Measurements from ENCODE around the gene PSAP. TPM values are rescaled to one million over a fixed set of nuclear protein-coding genes. Genes with fewer than 3 reads are reported as not detected.

The PSAP gene
- total RNA-seq, 1 donor from 2014 or later, result 108 TPM

DNA sequence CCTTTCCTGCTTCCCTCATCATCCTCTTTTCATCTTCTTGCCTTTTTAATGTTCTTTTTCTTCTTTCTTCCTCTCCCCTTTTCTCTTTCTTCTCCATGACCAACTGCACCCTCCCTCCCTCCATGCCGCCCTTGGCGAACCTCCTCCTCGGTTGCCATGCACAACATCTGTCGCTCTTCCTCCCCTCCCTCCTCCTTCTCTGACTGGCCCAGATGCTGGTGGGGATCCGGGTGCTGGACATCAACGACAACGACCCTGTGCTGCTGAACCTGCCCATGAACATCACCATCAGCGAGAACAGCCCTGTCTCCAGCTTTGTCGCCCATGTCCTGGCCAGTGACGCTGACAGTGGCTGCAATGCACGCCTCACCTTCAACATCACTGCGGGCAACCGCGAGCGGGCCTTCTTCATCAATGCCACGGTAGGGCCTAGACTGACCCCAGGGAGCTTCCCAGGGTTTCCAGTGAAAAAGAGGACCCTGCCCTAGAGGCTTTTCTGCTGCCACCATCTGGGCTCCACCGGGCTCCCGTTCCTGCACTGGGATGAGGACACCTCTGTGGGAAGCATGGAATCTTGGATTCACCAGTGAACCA is 66.3 kb downstream of the PSAP start:
- no peak for DNase-seq (ENCODE audit: low spot score)
- intact Hi-C loops (cut with micrococcal nuclease), result no loop called here
- Mint-ChIP-seq H3K4me1 (ENCODE audit: low read depth) (peaks cover under 1% of the 10 kb centered on the region), H3K4me3 (ENCODE audit: low read depth) (no peak overlapping the region), H3K36me3 (ENCODE audit: low read depth) (no peaks in the 10 kb centered on the region), H3K27ac (no peak overlapping the region), H3K27me3 (ENCODE audit: low read depth) (peaks cover 2% of the 10 kb centered on the region), H3K9me3 (no peaks in the 10 kb centered on the region)

DNA sequence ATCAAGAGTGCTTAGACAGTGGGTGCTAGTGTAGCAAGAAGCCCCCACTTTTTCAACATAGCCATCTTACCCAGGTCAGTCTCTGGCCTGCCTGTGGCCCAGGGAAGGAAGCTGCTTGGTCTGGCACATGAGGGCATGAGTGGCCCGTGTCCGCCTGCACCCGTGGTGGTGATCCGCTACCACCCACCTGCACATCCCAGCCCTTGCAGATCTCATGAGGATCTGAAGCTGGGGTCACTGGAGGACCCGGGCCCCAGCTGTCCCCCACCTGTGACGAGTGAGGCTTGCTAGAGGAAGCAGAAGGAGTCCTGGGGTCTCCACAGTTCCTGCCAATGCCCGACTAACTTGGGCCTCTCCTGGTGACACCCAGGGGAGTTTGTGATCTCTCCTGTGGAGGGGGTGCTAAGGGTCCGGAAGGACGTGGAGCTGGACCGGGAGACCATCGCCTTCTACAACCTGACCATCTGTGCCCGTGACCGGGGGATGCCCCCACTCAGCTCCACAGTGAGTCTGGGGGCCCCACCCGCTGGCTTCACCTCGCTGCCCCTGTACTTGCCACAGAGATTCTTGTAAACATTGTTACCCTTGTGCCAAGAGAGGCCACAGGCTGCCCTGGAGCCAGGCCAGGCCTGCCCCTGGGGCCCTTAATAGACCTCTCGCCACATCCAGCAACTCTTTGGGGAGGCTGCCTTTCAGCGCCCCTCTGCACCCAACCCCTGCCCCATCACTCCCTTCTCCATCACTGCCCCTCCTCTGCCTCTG is 67.0 kb downstream of the PSAP start:
- DNase-seq (ENCODE audit: low spot score), result no peak
- Mint-ChIP-seq H3K9me3 (no peaks in the 10 kb centered on the region), H3K36me3 (ENCODE audit: low read depth) (no peaks in the 10 kb centered on the region), H3K4me1 (ENCODE audit: low read depth) (peaks cover 4% of the 10 kb centered on the region), H3K4me3 (ENCODE audit: low read depth) (no peak overlapping the region), H3K27me3 (ENCODE audit: low read depth) (peaks cover 2% of the 10 kb centered on the region), H3K27ac (no peak overlapping the region)
- intact Hi-C loops (cut with micrococcal nuclease), result no loop called here

- H3K27ac Mint-ChIP-seq, result no peak overlapping the region
- DNase-seq (ENCODE audit: low spot score), result no peak
Observed at GRCh38 chr10:71782917-71783490, 68.0 kb downstream of the PSAP start.

GRCh38 chr10:71782221-71782916 is 68.7 kb downstream of the PSAP start:
- Mint-ChIP-seq H3K9me3 (no peaks in the 10 kb centered on the region), H3K27ac (no peak overlapping the region), H3K4me1 (ENCODE audit: low read depth) (peaks cover 4% of the 10 kb centered on the region), H3K36me3 (ENCODE audit: low read depth) (no peaks in the 10 kb centered on the region), H3K4me3 (ENCODE audit: low read depth) (no peak overlapping the region), H3K27me3 (ENCODE audit: low read depth) (peaks cover 2% of the 10 kb centered on the region)
- DNase-seq (ENCODE audit: low spot score), result no peak
- intact Hi-C loops (cut with micrococcal nuclease), result no loop called here

More at GRCh38 chr10:71782917-71783490, 68.0 kb downstream of the PSAP start:
- Mint-ChIP-seq H3K9me3 (no peaks in the 10 kb centered on the region), H3K4me1 (ENCODE audit: low read depth) (peaks cover 4% of the 10 kb centered on the region), H3K4me3 (ENCODE audit: low read depth) (no peak overlapping the region), H3K27me3 (ENCODE audit: low read depth) (peaks cover 2% of the 10 kb centered on the region), H3K36me3 (ENCODE audit: low read depth) (no peaks in the 10 kb centered on the region)
- intact Hi-C loops (cut with micrococcal nuclease), result no loop called here

DNA sequence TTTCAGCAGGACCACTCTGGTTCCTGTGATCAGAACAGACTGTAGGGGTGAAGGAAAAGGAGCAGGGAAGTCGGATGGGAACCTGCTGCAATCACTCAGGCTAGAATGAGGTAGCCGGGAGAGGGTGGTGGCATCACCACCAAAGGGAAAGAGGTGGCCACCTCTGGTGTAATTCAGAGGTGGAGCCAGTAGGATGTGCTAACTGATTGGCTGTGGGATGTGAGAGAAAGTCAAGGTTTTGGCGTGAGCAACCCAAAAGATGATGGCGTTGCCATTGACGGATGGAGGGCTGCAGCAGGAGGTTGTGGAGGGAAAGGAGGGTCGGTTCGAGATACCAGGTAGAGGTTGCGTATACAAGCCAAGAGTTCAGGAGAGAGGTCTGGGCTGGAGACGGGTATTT is 70.3 kb downstream of the PSAP start:
- no peak for DNase-seq (ENCODE audit: low spot score)
- no peaks in the 10 kb centered on the region for H3K9me3 Mint-ChIP-seq
- no peak overlapping the region for H3K4me3 Mint-ChIP-seq (ENCODE audit: low read depth)
- peaks cover 14% of the 10 kb centered on the region for H3K4me1 Mint-ChIP-seq (ENCODE audit: low read depth)
- H3K27ac Mint-ChIP-seq, result no peak overlapping the region
- no peaks in the 10 kb centered on the region for H3K27me3 Mint-ChIP-seq (ENCODE audit: low read depth)
- intact Hi-C loops (cut with micrococcal nuclease), result no loop called here
- no peaks in the 10 kb centered on the region for H3K36me3 Mint-ChIP-seq (ENCODE audit: low read depth)

- Mint-ChIP-seq H3K9me3 (no peaks in the 10 kb centered on the region), H3K27me3 (ENCODE audit: low read depth) (no peaks in the 10 kb centered on the region), H3K4me3 (ENCODE audit: low read depth) (no peak overlapping the region), H3K36me3 (ENCODE audit: low read depth) (no peaks in the 10 kb centered on the region), H3K4me1 (ENCODE audit: low read depth) (peaks cover 18% of the 10 kb centered on the region), H3K27ac (no peak overlapping the region)
- intact Hi-C loops (cut with micrococcal nuclease), result no loop called here
- DNase-seq (ENCODE audit: low spot score), result no peak
Observed at GRCh38 chr10:71780156-71780555, 70.9 kb downstream of the PSAP start.

- no peaks in the 10 kb centered on the region for H3K36me3 Mint-ChIP-seq (ENCODE audit: low read depth)
- DNase-seq (ENCODE audit: low spot score), result no peak
- intact Hi-C loops (cut with micrococcal nuclease), result loop anchor here (10.0 kb wide), 1 partner anchor 175 kb away; no protein-coding TSS in a partner anchor
- peaks cover 18% of the 10 kb centered on the region for H3K4me1 Mint-ChIP-seq (ENCODE audit: low read depth)
- H3K9me3 Mint-ChIP-seq, result no peaks in the 10 kb centered on the region
- H3K27me3 Mint-ChIP-seq (ENCODE audit: low read depth), result no peaks in the 10 kb centered on the region
- H3K27ac Mint-ChIP-seq, result no peak overlapping the region
- no peak overlapping the region for H3K4me3 Mint-ChIP-seq (ENCODE audit: low read depth)
Observed at GRCh38 chr10:71779641-71780040, 71.4 kb downstream of the PSAP start.

DNA sequence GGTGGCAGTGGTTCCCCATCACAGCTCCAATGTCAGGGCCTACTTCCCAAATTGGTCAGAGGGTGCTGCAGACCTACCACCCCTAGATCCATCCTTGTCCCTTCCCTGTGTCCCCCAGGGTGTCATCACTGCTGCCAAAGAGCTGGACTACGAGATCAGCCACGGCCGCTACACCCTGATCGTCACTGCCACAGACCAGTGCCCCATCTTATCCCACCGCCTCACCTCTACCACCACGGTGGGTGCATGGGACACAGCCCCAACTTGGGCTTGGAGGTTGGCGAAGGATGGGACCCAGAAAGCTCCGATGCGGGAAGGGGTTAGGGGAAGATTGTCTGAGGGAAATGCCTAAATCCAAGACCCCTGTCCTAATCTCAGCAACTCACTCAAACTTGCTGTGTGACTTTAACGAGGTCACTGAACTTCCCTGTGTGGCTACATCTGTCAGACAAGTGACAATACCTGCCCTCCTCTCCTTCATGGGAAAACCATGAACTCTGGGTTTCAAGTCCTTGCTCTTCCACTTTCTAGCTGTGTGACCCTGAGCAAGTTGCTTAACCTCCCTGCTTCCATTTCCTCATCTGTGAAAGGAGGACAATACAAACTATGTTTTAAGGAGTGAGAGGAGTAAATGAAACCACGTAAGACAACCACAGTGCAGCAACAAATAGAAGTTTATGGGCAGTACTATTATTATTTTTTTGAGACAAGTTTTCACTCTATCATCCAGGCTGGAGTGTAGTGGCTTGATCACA is 72.8 kb downstream of the PSAP start:
- H3K4me3 Mint-ChIP-seq (ENCODE audit: low read depth), result no peak overlapping the region
- peaks cover 26% of the 10 kb centered on the region for H3K4me1 Mint-ChIP-seq (ENCODE audit: low read depth)
- no peaks in the 10 kb centered on the region for H3K9me3 Mint-ChIP-seq
- intact Hi-C loops (cut with micrococcal nuclease), result loop anchor here (10.0 kb wide), 1 partner anchor 173 kb away; no protein-coding TSS in a partner anchor
- no peak overlapping the region for H3K27ac Mint-ChIP-seq
- DNase-seq (ENCODE audit: low spot score), result no peak
- H3K36me3 Mint-ChIP-seq (ENCODE audit: low read depth), result no peaks in the 10 kb centered on the region
- H3K27me3 Mint-ChIP-seq (ENCODE audit: low read depth), result no peaks in the 10 kb centered on the region

DNA sequence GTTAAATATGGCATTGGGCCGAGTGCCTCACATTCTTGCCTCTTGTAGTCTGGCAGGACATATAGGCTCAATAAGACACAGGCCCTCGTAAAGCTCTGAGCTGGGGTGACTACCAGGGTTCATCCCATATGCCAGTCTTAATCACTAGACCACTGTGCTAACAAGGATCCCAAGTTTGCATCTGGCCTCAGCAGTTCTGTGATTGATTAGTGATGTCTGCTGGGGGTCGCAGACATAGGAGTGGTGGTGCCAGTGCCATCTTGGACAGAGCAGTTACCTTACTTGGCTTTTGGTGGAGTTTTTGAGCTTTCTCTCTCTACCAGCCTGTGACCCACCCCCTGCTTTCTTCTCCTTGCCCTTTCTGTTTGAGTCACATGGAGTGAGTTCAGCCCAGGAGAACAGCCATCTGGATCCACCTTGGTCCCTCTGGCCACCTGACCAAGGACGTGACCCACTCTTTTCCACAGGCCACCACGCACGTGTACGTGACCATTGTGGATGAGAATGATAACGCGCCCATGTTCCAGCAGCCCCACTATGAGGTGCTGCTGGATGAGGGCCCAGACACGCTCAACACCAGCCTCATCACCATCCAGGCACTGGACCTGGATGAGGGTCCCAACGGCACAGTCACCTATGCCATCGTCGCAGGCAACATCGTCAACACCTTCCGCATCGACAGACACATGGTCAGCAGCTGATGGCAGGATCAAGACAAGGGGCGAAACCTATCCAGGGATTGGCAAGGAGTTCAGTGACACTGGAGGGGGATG is 73.7 kb downstream of the PSAP start:
- DNase-seq (ENCODE audit: low spot score), result no peak
- H3K4me3 Mint-ChIP-seq (ENCODE audit: low read depth), result no peak overlapping the region
- H3K4me1 Mint-ChIP-seq (ENCODE audit: low read depth), result peaks cover 26% of the 10 kb centered on the region
- H3K9me3 Mint-ChIP-seq, result no peaks in the 10 kb centered on the region
- H3K27me3 Mint-ChIP-seq (ENCODE audit: low read depth), result no peaks in the 10 kb centered on the region
- no peak overlapping the region for H3K27ac Mint-ChIP-seq
- H3K36me3 Mint-ChIP-seq (ENCODE audit: low read depth), result peaks cover under 1% of the 10 kb centered on the region
- intact Hi-C loops (cut with micrococcal nuclease), result loop anchor here (10.0 kb wide), 1 partner anchor 173 kb away; no protein-coding TSS in a partner anchor

DNA sequence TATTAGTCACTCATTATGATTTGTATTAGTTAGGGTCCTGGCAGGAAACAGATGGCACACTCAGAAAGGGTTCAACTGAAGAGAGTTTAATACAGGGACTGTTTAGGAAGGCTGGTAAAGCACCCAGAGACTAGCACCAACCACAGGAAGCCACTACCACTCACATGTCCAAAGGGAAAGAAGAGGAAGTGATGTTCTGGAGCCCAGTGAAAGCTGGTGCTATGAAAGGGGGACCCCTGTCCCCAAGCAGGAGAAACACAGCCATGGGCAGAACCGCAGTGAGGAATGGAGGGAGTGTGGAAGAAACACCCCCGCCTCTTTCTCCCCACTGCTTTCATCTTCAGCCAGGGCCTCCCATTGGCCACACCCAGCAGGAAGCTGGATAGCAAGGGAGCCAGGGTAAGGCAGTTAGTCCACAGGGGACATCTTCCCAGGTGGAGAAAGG is 74.5 kb downstream of the PSAP start:
- H3K27ac Mint-ChIP-seq, result no peak overlapping the region
- no peak for DNase-seq (ENCODE audit: low spot score)
- intact Hi-C loops (cut with micrococcal nuclease), result loop anchor here (10.0 kb wide), 1 partner anchor 172 kb away; no protein-coding TSS in a partner anchor
- no peaks in the 10 kb centered on the region for H3K9me3 Mint-ChIP-seq
- no peak overlapping the region for H3K4me3 Mint-ChIP-seq (ENCODE audit: low read depth)
- peaks cover 9% of the 10 kb centered on the region for H3K36me3 Mint-ChIP-seq (ENCODE audit: low read depth)
- peaks cover 34% of the 10 kb centered on the region for H3K4me1 Mint-ChIP-seq (ENCODE audit: low read depth)
- no peaks in the 10 kb centered on the region for H3K27me3 Mint-ChIP-seq (ENCODE audit: low read depth)

- Mint-ChIP-seq H3K4me1 (ENCODE audit: low read depth) (peaks cover 44% of the 10 kb centered on the region), H3K27me3 (ENCODE audit: low read depth) (no peaks in the 10 kb centered on the region), H3K27ac (no peak overlapping the region), H3K4me3 (ENCODE audit: low read depth) (no peak overlapping the region), H3K9me3 (no peaks in the 10 kb centered on the region), H3K36me3 (ENCODE audit: low read depth) (peaks cover 18% of the 10 kb centered on the region)
- intact Hi-C loops (cut with micrococcal nuclease), result loop anchor here (10.0 kb wide), 1 partner anchor 170 kb away; no protein-coding TSS in a partner anchor
- no peak for DNase-seq (ENCODE audit: low spot score)
Observed at GRCh38 chr10:71774916-71775702, 75.9 kb downstream of the PSAP start.
